ENCODE measurements around the gene SHISA6. TPM values are rescaled to one million over a fixed set of nuclear protein-coding genes. Genes with fewer than 3 reads are reported as not detected.

SHISA6 gene
- polyA plus RNA-seq, 1 donor (not counting 4 experiments of a cell fraction or from before 2014, with no cell fraction given): 2.2 TPM

- no peaks in the 10 kb centered on the region for H3K9me3 ChIP-seq (ENCODE audit: control insufficient read depth, low read depth, low read length)
- no peak overlapping the region for H3K27ac ChIP-seq (ENCODE audit: control insufficient read depth, insufficient read depth, low read length)
- FAIRE-seq (no peak), DNase-seq (ENCODE audit: low read depth, low spot score) (no peak)
- TF ChIP-seq CTCF (optimal IDR thresholded peaks at IDR 0.05 in 1 of 3, IDR thresholded peaks at IDR 0.05 in 1 of 3, conservative IDR thresholded peaks at IDR 0.05 in 1 of 3; ENCODE audit: extremely low read depth in 1 of 3, insufficient read depth in 2 of 3, low read length in 3 of 3): no peak
- TF ChIP-seq EZH2 (IDR thresholded peaks at IDR 0.05; ENCODE audit: low read length): no peak
- no peaks in the 10 kb centered on the region for H4K20me1 ChIP-seq (ENCODE audit: control insufficient read depth, extremely low read depth, insufficient read depth, low read length)
- H2AFZ ChIP-seq (ENCODE audit: control insufficient read depth, low read length): no peak overlapping the region
- no peaks in the 10 kb centered on the region for H3K79me2 ChIP-seq (ENCODE audit: control insufficient read depth, insufficient read depth, low read length)
- no peaks in the 10 kb centered on the region for H3K27me3 ChIP-seq (ENCODE audit: control insufficient read depth, extremely low read depth, insufficient read depth, low read length)
- no peaks in the 10 kb centered on the region for H3K9me1 ChIP-seq (ENCODE audit: control insufficient read depth, extremely low read depth, insufficient read depth, low read length)
- H3K4me3 ChIP-seq (ENCODE audit: control insufficient read depth in 2 of 3, extremely low read depth in 1 of 3, insufficient read depth in 2 of 3, low read depth in 1 of 3, low read length in 3 of 3): no peak overlapping the region
- H3K9ac ChIP-seq (ENCODE audit: control insufficient read depth, extremely low read depth, insufficient read depth, low read length): no peak overlapping the region
- dilution Hi-C loops (cut with MboI; ENCODE audit: extremely low pct_ligation_motif_present, low sequenced_read_pairs): no loop called here
- no peak overlapping the region for H3K4me2 ChIP-seq (ENCODE audit: control insufficient read depth, extremely low read depth, insufficient read depth, low read depth, low read length)
- no peaks in the 10 kb centered on the region for H3K36me3 ChIP-seq (ENCODE audit: control insufficient read depth in 2 of 2, extremely low read depth in 1 of 2, insufficient read depth in 2 of 2, low read length in 2 of 2)
- no peaks in the 10 kb centered on the region for H3K4me1 ChIP-seq (ENCODE audit: control insufficient read depth, extremely low read depth, insufficient read depth, low read length)
Observed at GRCh38 chr17:11514981-11515680, 274.1 kb downstream of the SHISA6 start.

GRCh38 chr17:11515901-11516300, 274.9 kb downstream of the SHISA6 start:
- Histone ChIP-seq H3K4me1 (ENCODE audit: control insufficient read depth, extremely low read depth, insufficient read depth, low read length) (no peaks in the 10 kb centered on the region), H3K9me3 (ENCODE audit: control insufficient read depth, low read depth, low read length) (no peaks in the 10 kb centered on the region), H3K4me3 (ENCODE audit: control insufficient read depth in 2 of 3, extremely low read depth in 1 of 3, insufficient read depth in 2 of 3, low read depth in 1 of 3, low read length in 3 of 3) (no peak overlapping the region), H3K27ac (ENCODE audit: control insufficient read depth, insufficient read depth, low read length) (no peak overlapping the region), H4K20me1 (ENCODE audit: control insufficient read depth, extremely low read depth, insufficient read depth, low read length) (no peaks in the 10 kb centered on the region), H3K27me3 (ENCODE audit: control insufficient read depth, extremely low read depth, insufficient read depth, low read length) (no peaks in the 10 kb centered on the region), H3K9me1 (ENCODE audit: control insufficient read depth, extremely low read depth, insufficient read depth, low read length) (no peaks in the 10 kb centered on the region), H3K9ac (ENCODE audit: control insufficient read depth, extremely low read depth, insufficient read depth, low read length) (no peak overlapping the region), H3K36me3 (ENCODE audit: control insufficient read depth in 2 of 2, extremely low read depth in 1 of 2, insufficient read depth in 2 of 2, low read length in 2 of 2) (no peaks in the 10 kb centered on the region), H3K79me2 (ENCODE audit: control insufficient read depth, insufficient read depth, low read length) (no peaks in the 10 kb centered on the region), H2AFZ (ENCODE audit: control insufficient read depth, low read length) (no peak overlapping the region), H3K4me2 (ENCODE audit: control insufficient read depth, extremely low read depth, insufficient read depth, low read depth, low read length) (no peak overlapping the region)
- dilution Hi-C loops (cut with MboI; ENCODE audit: extremely low pct_ligation_motif_present, low sequenced_read_pairs): no loop called here
- FAIRE-seq (no peak), DNase-seq (ENCODE audit: low read depth, low spot score) (no peak)
- no peak for TF ChIP-seq EZH2 (IDR thresholded peaks at IDR 0.05; ENCODE audit: low read length)
- TF ChIP-seq CTCF (optimal IDR thresholded peaks at IDR 0.05 in 1 of 3, IDR thresholded peaks at IDR 0.05 in 1 of 3, conservative IDR thresholded peaks at IDR 0.05 in 1 of 3; ENCODE audit: extremely low read depth in 1 of 3, insufficient read depth in 2 of 3, low read length in 3 of 3): no peak
